NCI-H2227 (cell line): ENCODE measurements around the gene CEACAM16.

Experiments
- DNase-seq: peaks from one replicate; lab custom pipeline; 2025; ENCODE audit not compliant: unreplicated experiment; lab: John Stamatoyannopoulos, UW

CEACAM16 gene

GRCh38 chr19:44744871-44745332 is 46.0 kb downstream of the CEACAM16 start:
- no peak for DNase-seq

GRCh38 chr19:44745341-44745831 is 46.4 kb downstream of the CEACAM16 start:
- DNase-seq, result peak; percentile 19

- no peak for DNase-seq
Measured at GRCh38 chr19:44745887-44746600, 47.1 kb downstream of the CEACAM16 start.

GRCh38 chr19:44746616-44746945 is 47.6 kb downstream of the CEACAM16 start:
- no peak for DNase-seq

GRCh38 chr19:44746946-44747738 is 48.2 kb downstream of the CEACAM16 start:
- peak; percentile 64 for DNase-seq

- DNase-seq, result no peak
Measured at GRCh38 chr19:44747739-44748425, 48.9 kb downstream of the CEACAM16 start.

- DNase-seq, result no peak
Measured at GRCh38 chr19:44748426-44749254, 49.7 kb downstream of the CEACAM16 start, which contains the start of gene BCL3. Gene BCL3 (plus strand): TSS chr19:44748708. CDS start chr19:44748791, 83 bp downstream.

GRCh38 chr19:44749292-44749691 is 50.3 kb downstream of the CEACAM16 start:
- DNase-seq, result no peak

- DNase-seq, result no peak
Measured at GRCh38 chr19:44749994-44750393, 51.0 kb downstream of the CEACAM16 start.

- DNase-seq, result no peak
Measured at GRCh38 chr19:44752123-44752815, 53.3 kb downstream of the CEACAM16 start.

- DNase-seq, result peak; percentile 27
Measured at GRCh38 chr19:44752816-44753625, 54.1 kb downstream of the CEACAM16 start.

- DNase-seq, result no peak
Measured at GRCh38 chr19:44753626-44753931, 54.6 kb downstream of the CEACAM16 start.

GRCh38 chr19:44753932-44754749 is 55.2 kb downstream of the CEACAM16 start:
- peak; percentile 27 for DNase-seq

- DNase-seq, result no peak
Measured at GRCh38 chr19:44754750-44755080, 55.8 kb downstream of the CEACAM16 start.

- no peak for DNase-seq
Measured at GRCh38 chr19:44755219-44755618, 56.3 kb downstream of the CEACAM16 start.

- DNase-seq, result no peak
Measured at GRCh38 chr19:44756089-44756562, 57.2 kb downstream of the CEACAM16 start.

- peak; percentile 64 for DNase-seq
Measured at GRCh38 chr19:44757057-44757734, 58.2 kb downstream of the CEACAM16 start.
